ENCODE measurements around the gene ARAP1.
A peak's percentile ranks its signal among the peaks of the same experiment; 100 is the strongest.

The ARAP1 gene

GRCh38 chr11:72779495-72780128 lies 27.4 kb upstream of the ARAP1 start:
- DNase-seq (ENCODE audit: low read depth), result no peak

DNA sequence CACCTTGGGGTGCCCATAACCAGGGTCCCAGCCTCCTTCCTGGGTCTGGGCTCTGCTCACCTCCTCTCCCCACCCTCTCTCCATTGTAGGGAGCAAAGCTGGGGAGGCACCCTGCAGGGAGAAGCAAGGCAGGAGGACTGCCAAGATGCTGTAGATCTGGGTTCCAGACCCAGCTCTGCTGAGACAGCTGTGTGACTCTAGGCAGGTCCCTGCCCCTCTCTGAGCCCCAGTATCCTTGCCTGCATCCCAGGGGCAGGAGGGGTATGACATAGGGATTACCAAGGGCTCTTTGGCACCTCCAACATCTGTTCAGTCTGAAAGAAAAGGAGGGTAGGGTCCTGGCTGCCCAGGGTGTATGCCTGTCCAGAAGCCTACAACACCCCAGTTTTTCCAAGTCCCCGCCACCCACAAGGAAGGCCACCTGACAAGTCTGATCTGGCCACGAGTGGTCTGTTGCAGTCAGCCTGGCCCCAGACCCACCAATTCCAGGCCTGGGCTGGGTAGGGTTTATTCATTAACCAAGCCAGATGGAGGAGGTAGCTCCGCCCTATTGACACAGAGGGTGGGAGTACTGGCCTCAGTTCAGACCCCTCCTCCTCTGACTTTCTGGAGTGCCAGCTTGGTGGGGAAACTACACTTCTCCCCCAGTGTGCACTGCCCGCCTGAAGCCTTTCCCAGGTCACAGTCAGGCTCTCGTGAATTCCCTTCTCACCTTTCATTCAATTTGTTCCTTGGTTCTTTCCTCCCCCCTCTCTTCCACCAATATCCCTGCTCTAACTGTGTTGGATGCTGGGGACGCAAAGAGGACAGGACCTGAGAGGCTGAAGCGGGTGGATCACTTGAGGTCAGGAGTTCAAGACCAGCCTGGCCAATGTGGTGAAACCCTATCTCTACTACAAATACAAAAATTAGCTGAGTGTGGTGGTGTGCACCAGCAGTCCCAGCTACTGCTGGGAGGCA lies 26.6 kb upstream of the ARAP1 start:
- no peak for DNase-seq (ENCODE audit: low read depth)

DNA sequence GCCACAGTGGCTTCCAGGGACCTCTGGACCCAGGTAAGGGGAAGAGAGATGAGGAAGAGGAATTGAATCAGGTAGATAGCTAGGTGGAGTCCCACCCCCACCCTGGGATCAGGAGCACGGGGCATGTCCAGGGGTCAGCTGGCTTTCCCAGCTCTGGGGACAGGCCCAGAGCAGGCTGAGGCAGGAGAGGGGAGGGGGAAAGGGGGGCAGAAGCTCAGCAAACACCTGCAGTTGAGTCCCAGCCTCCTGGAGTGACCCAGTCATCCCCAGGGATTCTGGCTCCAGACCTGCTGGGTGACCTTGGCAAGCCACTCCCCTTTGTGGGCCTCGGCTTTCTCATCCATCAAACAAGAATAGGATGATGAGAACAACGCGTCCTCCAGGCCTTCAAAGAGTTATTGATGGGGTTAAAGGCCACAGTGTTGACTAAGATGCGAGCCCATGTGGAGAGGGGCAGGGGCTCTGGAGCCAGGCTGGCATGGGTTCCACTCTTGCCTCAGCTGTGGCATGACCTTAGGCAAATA lies 25.6 kb upstream of the ARAP1 start:
- no peak for DNase-seq (ENCODE audit: low read depth)

GRCh38 chr11:72776844-72777754 lies 24.9 kb upstream of the ARAP1 start:
- DNase-seq (ENCODE audit: low read depth), result no peak

DNA sequence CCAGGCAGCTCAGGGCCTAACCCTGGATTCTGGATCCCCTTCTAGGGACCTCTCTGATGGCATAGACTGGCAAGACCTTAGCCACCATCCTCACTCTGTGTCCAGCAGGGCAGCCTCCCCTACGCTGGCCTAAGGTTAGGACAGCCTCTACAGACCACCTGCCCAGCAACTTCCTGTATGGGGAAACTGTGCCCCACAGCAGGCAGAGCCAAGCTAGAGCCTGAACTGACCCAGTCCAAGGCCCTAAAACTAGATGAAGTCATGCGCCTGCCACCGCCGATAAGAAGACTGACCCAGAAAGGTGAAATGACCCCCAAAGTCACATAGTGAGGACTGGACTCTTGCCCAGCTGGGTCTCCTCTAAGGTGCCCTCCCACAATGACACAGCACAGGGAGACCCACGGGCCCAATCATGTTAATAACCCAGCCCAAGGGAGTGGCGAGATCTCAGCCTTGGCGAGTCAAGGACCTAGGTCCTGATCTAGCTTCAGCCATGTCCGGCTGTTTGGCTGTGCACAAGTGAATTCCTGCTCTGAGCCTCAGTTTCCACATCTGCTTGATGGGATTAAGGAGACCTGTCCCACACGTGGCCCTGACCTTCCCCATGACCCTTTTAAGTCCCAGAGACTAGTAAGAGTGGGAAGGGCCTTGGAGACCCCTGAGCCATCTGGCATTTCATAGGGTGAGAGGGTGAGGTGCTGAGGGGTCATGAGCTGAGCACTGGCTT lies 24.1 kb upstream of the ARAP1 start:
- no peak for DNase-seq (ENCODE audit: low read depth)

GRCh38 chr11:72775288-72776110 lies 23.3 kb upstream of the ARAP1 start:
- DNase-seq (ENCODE audit: low read depth), result no peak

- DNase-seq (ENCODE audit: low read depth), result no peak
These were observed 22.3 kb upstream of the ARAP1 start for GRCh38 chr11:72774499-72774898.

- peak; percentile 36 for DNase-seq (ENCODE audit: low read depth)
These were observed 21.5 kb upstream of the ARAP1 start for GRCh38 chr11:72773696-72774095.

DNA sequence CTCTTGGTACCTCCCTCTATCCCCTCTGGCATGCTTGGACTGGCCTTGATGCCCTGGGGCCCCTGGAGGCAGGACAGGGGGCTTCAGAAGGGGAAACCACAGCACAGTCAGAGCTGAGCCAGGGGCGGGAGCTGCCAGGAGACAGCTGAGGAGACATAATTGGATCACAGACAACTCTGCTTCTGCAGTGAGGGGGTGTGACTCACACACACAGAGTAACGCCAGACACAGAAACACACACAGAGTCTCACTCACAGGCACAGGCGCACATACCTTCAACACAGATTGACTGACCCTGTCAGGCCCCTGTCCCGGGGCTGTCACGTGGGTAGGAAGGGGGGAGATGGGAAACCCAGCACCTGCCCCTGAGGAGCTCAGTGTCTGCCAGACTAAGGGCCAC lies 21.1 kb upstream of the ARAP1 start:
- DNase-seq (ENCODE audit: low read depth), result peak; percentile 88

DNA sequence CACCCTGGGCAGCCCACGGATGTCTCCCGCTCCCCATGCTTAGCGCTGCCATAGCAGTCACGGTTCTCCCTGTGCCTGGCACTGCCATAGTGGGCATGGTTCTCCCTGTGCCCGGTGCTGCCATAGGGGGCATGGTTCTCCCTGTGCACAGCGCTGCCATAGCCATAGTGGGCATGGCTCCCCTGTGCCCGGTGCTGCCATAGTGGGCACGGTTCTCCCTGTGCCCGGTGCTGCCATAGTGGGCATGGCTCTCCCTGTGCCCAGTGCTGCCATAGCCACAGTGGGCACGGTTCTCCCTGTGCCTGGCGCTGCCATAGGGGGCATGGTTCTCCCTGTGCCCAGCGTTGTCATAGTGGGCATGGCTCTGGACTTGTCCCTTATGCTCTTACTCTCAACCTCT lies 19.9 kb upstream of the ARAP1 start:
- no peak for DNase-seq (ENCODE audit: low read depth)

DNA sequence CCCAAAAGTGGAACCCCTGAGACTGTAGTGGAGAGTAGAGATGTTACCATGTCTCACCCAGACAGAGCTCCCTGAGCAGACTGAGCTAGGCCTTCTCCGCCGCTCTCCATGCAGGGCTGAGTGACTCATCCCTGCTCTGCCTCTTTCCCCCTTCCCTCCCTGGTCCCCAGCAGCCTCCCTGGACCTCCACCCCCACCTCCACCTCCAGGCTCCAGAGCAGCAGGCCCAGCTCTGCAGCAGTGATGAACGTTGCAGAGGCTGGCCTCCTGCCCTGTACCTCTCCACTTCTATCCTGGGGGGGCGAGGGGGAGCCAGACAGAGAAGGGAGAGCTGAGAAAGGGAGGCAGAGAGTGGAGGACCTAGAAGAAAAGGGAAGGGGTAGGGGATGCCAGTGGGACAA lies 19.3 kb upstream of the ARAP1 start:
- peak; percentile 76 for DNase-seq (ENCODE audit: low read depth)

GRCh38 chr11:72770799-72771198 lies 18.6 kb upstream of the ARAP1 start:
- DNase-seq (ENCODE audit: low read depth), result no peak

- DNase-seq (ENCODE audit: low read depth), result peak; percentile 34
These were observed 17.5 kb upstream of the ARAP1 start for GRCh38 chr11:72769680-72770079.

- DNase-seq (ENCODE audit: low read depth), result no peak
These were observed 16.4 kb upstream of the ARAP1 start for GRCh38 chr11:72768581-72768980.

- no peak for DNase-seq (ENCODE audit: low read depth)
These were observed 15.2 kb upstream of the ARAP1 start for GRCh38 chr11:72767203-72768062.

DNA sequence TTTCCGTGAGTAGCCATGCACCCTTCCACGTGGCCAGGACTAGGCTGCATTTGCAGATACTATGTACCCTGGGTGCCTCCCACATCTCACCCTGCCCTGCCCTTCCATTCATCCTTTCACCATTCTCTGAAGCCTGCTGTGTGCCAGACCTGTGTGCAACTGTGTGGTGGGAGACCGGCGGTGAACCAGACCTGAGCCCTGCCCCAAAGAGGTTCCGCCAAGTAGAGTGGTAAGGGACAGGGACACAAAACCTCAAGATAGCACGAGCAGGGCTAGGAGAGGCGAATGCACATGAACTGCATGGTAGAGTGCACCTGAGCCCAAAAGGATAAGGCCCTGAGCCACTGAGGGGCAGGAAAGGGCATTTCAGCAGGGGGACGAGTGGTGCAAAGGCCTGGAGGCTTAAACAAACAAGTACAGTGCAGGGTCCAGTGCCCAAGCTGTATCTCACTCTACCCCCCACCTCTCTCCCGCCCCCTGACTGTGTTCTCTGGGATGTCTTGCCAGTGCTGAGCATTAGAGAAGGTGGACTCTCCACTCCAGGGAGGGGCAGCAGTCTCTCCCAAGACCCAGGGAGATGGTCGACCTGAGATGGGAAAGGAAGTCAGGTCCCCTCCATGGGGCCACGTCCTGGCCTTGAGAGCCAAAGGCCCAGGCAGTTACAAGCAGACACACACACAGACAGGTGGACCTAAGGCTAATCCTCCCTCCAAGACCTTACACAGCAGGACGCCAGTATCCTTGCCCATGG lies 14.1 kb upstream of the ARAP1 start:
- no peak for DNase-seq (ENCODE audit: low read depth)

DNA sequence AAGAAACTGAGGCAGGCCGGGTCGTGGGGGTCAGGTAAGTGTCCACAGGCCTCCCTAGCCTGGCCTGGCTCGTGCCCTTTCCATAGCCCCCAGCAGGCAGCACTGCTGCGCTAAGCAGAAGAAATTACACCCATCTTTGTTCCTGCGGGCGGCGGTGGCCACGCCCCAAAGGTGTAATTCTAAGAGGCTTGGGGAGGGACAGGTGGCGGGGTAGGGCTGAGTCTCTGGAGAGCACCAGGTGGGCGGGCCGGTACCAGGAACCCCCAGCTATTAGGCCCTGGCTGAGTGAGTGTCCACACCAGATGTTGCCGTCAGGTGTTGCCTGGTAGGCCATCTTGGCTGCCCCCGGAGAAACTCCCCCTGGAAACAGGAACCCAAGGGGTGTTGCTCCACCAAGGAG lies 12.3 kb upstream of the ARAP1 start:
- DNase-seq (ENCODE audit: low read depth), result no peak

DNA sequence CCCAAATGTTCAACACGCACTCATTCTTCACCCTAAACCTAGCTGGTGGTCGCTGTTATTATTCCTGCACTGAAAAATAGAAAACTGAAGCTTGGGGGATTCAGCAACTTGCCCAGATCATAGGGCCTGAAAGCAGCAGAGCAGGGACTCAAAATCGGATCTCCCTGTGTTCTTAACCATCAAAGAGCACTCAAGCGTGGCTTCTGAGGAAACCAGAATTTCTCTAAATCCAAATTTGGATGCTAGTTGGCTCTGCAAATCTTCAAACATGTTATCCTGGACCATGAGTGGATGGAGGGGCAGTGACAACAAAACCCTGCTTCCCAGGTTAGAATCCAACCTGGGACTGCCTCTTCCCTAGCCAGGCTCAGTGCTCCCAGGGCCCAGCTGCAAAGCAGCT lies 11.6 kb upstream of the ARAP1 start:
- no peak for DNase-seq (ENCODE audit: low read depth)

Measured in ELR (cell line).